IPS-20b (cell line): ENCODE results near the gene EPB41L5.
"Not testable (repeated sequence)": the region's sequence is repeated elsewhere in the genome, so short reads cannot be mapped to it uniquely, and the experiment has no call there.

Source experiments
- H3K27ac ChIP-seq: one replicate; pipeline ENCODE4 v1.5.1; 2013; ENCODE audit warnings: low read length
- H3K27me3 ChIP-seq: 2 replicates; pipeline ENCODE4 v1.6.1; 2013; ENCODE audit warnings: mild to moderate bottlenecking, low read length, inconsistent platforms; ENCODE audit not compliant: insufficient read depth
- H3K36me3 ChIP-seq: 2 replicates; pipeline ENCODE4 v1.6.1; 2013; ENCODE audit warnings: low read depth, mild to moderate bottlenecking, inconsistent platforms, low read length, moderate library complexity; ENCODE audit not compliant: insufficient read depth
- H3K4me1 ChIP-seq: 2 replicates; pipeline ENCODE4 v1.6.1; 2013; ENCODE audit warnings: mild to moderate bottlenecking, control low read depth, inconsistent platforms, low read length, moderate library complexity; ENCODE audit not compliant: insufficient read depth
- H3K4me3 ChIP-seq: 2 replicates; pipeline ENCODE4 v1.5.1; 2013; ENCODE audit warnings: mild to moderate bottlenecking, low read length, inconsistent platforms
- H3K9ac ChIP-seq: 2 replicates; pipeline ENCODE4 v1.6.1; 2013; ENCODE audit warnings: low read depth, mild to moderate bottlenecking, inconsistent platforms, low read length, moderate library complexity
- H3K9me3 ChIP-seq: 2 replicates; pipeline ENCODE4 v1.6.1; 2013; ENCODE audit warnings: mild to moderate bottlenecking, low read depth, low read length, inconsistent platforms; ENCODE audit not compliant: insufficient read depth

The EPB41L5 gene

GRCh38 chr2:120108049-120108448 lies 95.2 kb downstream of the EPB41L5 start:
- Histone ChIP-seq H3K27me3 (no peaks in the 10 kb centered on the region), H3K4me1 (no peaks in the 10 kb centered on the region), H3K36me3 (peaks cover 24% of the 10 kb centered on the region), H3K27ac (no peak overlapping the region), H3K4me3 (no peak overlapping the region), H3K9me3 (no peaks in the 10 kb centered on the region), H3K9ac (no peak overlapping the region)

GRCh38 chr2:120108749-120109148 lies 95.9 kb downstream of the EPB41L5 start:
- Histone ChIP-seq H3K27me3 (no peaks in the 10 kb centered on the region), H3K9ac (no peak overlapping the region), H3K27ac (no peak overlapping the region), H3K36me3 (peaks cover 22% of the 10 kb centered on the region), H3K4me3 (no peak overlapping the region), H3K4me1 (no peaks in the 10 kb centered on the region), H3K9me3 (no peaks in the 10 kb centered on the region)

DNA sequence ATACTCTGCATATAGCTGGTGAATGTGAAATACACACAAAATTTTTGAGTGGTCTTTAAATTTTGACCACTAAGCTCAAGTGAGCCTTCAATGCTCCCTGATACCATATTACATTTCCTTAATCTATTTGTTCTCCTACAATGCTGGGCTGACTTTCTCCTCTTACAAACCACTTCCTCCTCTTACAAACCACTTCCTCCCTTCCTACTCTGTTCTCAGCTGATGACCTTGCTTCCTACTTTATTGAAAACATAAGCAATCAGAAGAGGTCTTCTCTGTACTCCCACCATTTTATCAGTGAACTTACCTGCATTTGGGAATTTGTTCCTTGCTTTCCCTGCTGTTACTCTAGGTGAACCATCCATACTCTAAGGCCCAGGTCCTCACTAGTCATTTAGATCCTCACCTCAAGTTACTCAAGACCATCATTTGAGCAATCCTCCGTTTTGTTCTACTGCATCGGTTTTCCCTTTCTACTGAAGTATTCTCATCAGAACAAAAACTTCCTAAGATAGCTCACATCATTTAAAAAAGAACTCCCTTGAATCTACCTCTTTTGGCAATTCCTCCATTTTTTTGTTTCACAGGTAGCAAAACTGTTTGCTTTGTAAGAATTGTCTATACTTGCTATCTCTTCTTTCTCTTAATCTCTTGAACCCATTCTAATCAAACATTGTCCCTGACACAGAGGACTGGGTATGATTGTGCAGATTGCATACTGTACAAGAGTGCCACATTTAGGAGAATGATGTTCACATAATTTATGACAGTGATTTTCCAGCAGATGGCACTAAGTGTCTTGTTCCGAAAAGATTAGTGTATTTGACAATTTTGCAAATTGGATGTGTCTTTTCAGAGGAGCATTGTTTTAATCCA lies 96.5 kb downstream of the EPB41L5 start:
- H3K4me1 ChIP-seq = no peaks in the 10 kb centered on the region
- H3K4me3 ChIP-seq = no peak overlapping the region
- H3K36me3 ChIP-seq = peaks cover 15% of the 10 kb centered on the region
- H3K9me3 ChIP-seq = no peaks in the 10 kb centered on the region
- H3K9ac ChIP-seq = no peak overlapping the region
- no peaks in the 10 kb centered on the region for H3K27me3 ChIP-seq
- H3K27ac ChIP-seq = no peak overlapping the region

- Histone ChIP-seq H3K9ac (no peak overlapping the region), H3K36me3 (peaks cover 14% of the 10 kb centered on the region), H3K27me3 (no peaks in the 10 kb centered on the region), H3K4me3 (no peak overlapping the region), H3K4me1 (no peaks in the 10 kb centered on the region), H3K9me3 (no peaks in the 10 kb centered on the region), H3K27ac (no peak overlapping the region)
Observed at GRCh38 chr2:120110062-120110362, 97.1 kb downstream of the EPB41L5 start.

GRCh38 chr2:120110507-120110906 lies 97.6 kb downstream of the EPB41L5 start:
- no peak overlapping the region for H3K4me3 ChIP-seq
- no peaks in the 10 kb centered on the region for H3K9me3 ChIP-seq
- no peaks in the 10 kb centered on the region for H3K27me3 ChIP-seq
- peaks cover 11% of the 10 kb centered on the region for H3K36me3 ChIP-seq
- no peak overlapping the region for H3K9ac ChIP-seq
- H3K27ac ChIP-seq = no peak overlapping the region
- H3K4me1 ChIP-seq = no peaks in the 10 kb centered on the region

GRCh38 chr2:120111193-120111592 lies 98.3 kb downstream of the EPB41L5 start:
- no peak overlapping the region for H3K4me3 ChIP-seq
- 0 out of 2 replicates have a peak, but pooled peaks cover 4% of the 10 kb centered on the region for H3K36me3 ChIP-seq
- H3K27ac ChIP-seq = no peak overlapping the region
- H3K9ac ChIP-seq = no peak overlapping the region
- no peaks in the 10 kb centered on the region for H3K9me3 ChIP-seq
- no peaks in the 10 kb centered on the region for H3K4me1 ChIP-seq
- H3K27me3 ChIP-seq = no peaks in the 10 kb centered on the region

- Histone ChIP-seq H3K36me3 (no peaks in the 10 kb centered on the region), H3K9ac (no peak overlapping the region), H3K4me3 (no peak overlapping the region), H3K27me3 (no peaks in the 10 kb centered on the region), H3K27ac (no peak overlapping the region), H3K4me1 (no peaks in the 10 kb centered on the region), H3K9me3 (no peaks in the 10 kb centered on the region)
Observed at GRCh38 chr2:120118018-120118417, 105.1 kb downstream of the EPB41L5 start.

DNA sequence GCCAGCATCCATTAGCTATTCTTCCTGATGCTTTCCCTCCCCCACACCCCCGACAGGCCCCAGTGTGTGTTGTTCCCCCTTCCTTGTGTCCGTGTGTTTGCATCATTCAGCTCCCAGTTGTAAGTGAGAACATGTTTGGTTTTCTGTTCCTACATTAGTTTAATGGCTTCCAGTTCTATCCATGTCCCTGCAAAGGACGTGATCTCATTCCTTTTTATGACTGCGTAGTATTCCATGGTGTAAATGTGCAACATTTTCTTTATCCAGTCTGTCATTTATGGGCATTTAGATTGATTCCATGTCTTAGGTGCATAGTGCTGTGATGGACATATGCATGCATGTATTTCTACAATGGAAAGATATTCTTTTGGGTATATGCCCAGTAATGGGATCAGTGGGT lies 105.6 kb downstream of the EPB41L5 start:
- H3K9ac ChIP-seq = no peak overlapping the region
- no peak overlapping the region for H3K4me3 ChIP-seq
- no peaks in the 10 kb centered on the region for H3K4me1 ChIP-seq
- no peaks in the 10 kb centered on the region for H3K36me3 ChIP-seq
- no peaks in the 10 kb centered on the region for H3K27me3 ChIP-seq
- no peak overlapping the region for H3K27ac ChIP-seq
- no peaks in the 10 kb centered on the region for H3K9me3 ChIP-seq

- not testable (repeated sequence) for H3K9ac ChIP-seq, H3K27ac ChIP-seq, H3K27me3 ChIP-seq, H3K36me3 ChIP-seq, H3K4me3 ChIP-seq, H3K4me1 ChIP-seq, H3K9me3 ChIP-seq
Observed at GRCh38 chr2:120121337-120121736, 108.5 kb downstream of the EPB41L5 start.

DNA sequence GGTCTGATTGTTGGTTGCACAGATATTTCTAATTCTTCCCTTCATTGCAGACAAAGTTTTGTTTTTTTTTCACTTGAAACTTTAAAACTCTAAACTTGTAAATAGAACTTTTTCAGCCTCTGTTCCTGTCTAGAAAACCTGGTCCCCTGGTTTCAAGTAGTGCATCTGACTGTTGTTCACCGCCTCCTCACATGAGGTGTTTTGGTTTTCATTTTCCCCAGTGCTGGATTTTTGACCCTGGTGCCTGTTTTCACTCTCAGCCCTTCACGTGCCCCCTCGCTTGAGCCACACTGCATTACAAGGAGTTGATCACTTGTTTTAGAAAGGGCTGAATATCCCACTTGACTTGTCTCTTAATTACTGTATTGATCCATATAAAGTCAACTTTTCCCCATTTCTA lies 110.2 kb downstream of the EPB41L5 start:
- no peak overlapping the region for H3K27ac ChIP-seq
- H3K9ac ChIP-seq = no peak overlapping the region
- no peaks in the 10 kb centered on the region for H3K9me3 ChIP-seq
- no peaks in the 10 kb centered on the region for H3K27me3 ChIP-seq
- no peaks in the 10 kb centered on the region for H3K4me1 ChIP-seq
- no peak overlapping the region for H3K4me3 ChIP-seq
- peaks cover 4% of the 10 kb centered on the region; the same call in 1 of the 2 replicates for H3K36me3 ChIP-seq

DNA sequence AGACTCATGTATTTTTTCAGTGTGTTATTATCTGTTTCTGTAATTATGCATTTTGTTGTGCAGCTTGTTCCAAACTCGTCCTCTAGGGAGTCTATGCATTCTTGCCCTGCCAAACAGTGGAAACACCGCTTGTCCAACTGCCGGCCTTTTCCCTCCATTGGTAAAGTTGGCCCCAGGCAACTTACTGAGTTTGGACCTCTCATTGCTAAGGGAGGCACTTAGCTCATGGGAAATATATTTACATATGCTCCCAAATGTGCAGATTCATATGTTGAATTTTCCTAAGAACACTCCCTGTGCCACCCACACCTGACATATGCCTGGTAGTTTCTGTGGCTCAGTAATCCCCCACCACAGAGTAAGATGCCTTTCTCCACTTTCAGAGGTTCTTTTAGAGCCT lies 112.3 kb downstream of the EPB41L5 start:
- H3K4me1 ChIP-seq = no peaks in the 10 kb centered on the region
- H3K36me3 ChIP-seq = peaks cover 4% of the 10 kb centered on the region; the same call in 1 of the 2 replicates
- no peak overlapping the region for H3K9ac ChIP-seq
- no peaks in the 10 kb centered on the region for H3K9me3 ChIP-seq
- no peaks in the 10 kb centered on the region for H3K27me3 ChIP-seq
- H3K27ac ChIP-seq = no peak overlapping the region
- no peak overlapping the region for H3K4me3 ChIP-seq

- Histone ChIP-seq H3K27ac (no peak overlapping the region), H3K36me3 (peaks cover 14% of the 10 kb centered on the region), H3K9me3 (no peaks in the 10 kb centered on the region), H3K4me3 (no peak overlapping the region), H3K9ac (no peak overlapping the region), H3K27me3 (no peaks in the 10 kb centered on the region), H3K4me1 (no peaks in the 10 kb centered on the region)
Observed at GRCh38 chr2:120128216-120128615, 115.3 kb downstream of the EPB41L5 start.
